MV-4-11 (cell line): ENCODE data around the gene RELA.
"Not testable (repeated sequence)": the region's sequence is repeated elsewhere in the genome, so short reads cannot be mapped to it uniquely, and the experiment has no call there.

Source experiments
- DNase-seq: peaks from one replicate; lab custom pipeline; 2025; lab: John Stamatoyannopoulos, UW

RELA gene

GRCh38 chr11:65648997-65649493 is 13.7 kb downstream of the RELA start:
- DNase-seq: no peak

GRCh38 chr11:65646958-65647701 is 15.6 kb downstream of the RELA start:
- DNase-seq: no peak

- no peak for DNase-seq
Measured at GRCh38 chr11:65646288-65646957, 16.3 kb downstream of the RELA start.

- no peak for DNase-seq
Measured at GRCh38 chr11:65645710-65646109, 17.0 kb downstream of the RELA start.

- no peak for DNase-seq
Measured at GRCh38 chr11:65644837-65645236, 17.9 kb downstream of the RELA start.

GRCh38 chr11:65643971-65644370 is 18.7 kb downstream of the RELA start:
- DNase-seq: no peak

- DNase-seq: no peak
Measured at GRCh38 chr11:65642014-65642671, 20.6 kb downstream of the RELA start.

- DNase-seq: no peak
Measured at GRCh38 chr11:65641297-65642013, 21.3 kb downstream of the RELA start.

- peak; percentile 88 for DNase-seq
Measured at GRCh38 chr11:65640483-65641296, 22.0 kb downstream of the RELA start.

- DNase-seq: peak; percentile 69
Measured at GRCh38 chr11:65639623-65640482, 22.9 kb downstream of the RELA start.

GRCh38 chr11:65639228-65639597 is 23.5 kb downstream of the RELA start:
- not testable (repeated sequence) for DNase-seq

- DNase-seq: peak; percentile 73
Measured at GRCh38 chr11:65637794-65638419, 24.8 kb downstream of the RELA start, which contains the start of gene SIPA1. Gene SIPA1, plus strand, starts transcription at chr11:65638101. Its CDS starts 2,821 bp downstream, at chr11:65640922.

GRCh38 chr11:65637032-65637557 is 25.6 kb downstream of the RELA start:
- DNase-seq: no peak

- no peak for DNase-seq
Measured at GRCh38 chr11:65636108-65637031, 26.3 kb downstream of the RELA start.

- no peak for DNase-seq
Measured at GRCh38 chr11:65634905-65635731, 27.6 kb downstream of the RELA start.

- DNase-seq: no peak
Measured at GRCh38 chr11:65634440-65634839, 28.3 kb downstream of the RELA start.

GRCh38 chr11:65634109-65634436 is 28.6 kb downstream of the RELA start:
- no peak for DNase-seq
